CD4-positive, alpha-beta T cell (primary cell): ENCODE measurements around the gene SUGT1. TPM values are rescaled to one million over a fixed set of nuclear protein-coding genes. Genes with fewer than 3 reads are reported as not detected.

ENCODE experiments used
- ATAC-seq: fragments of 200-7000 bp; cut with Tn5 transposase; one replicate; pipeline ENCODE4 v1.10.0; 2022; ENCODE audit warnings: mild to moderate bottlenecking; ENCODE audit not compliant: poor library complexity
- CTCF ChIA-PET: fragments of 350-600 bp; sonication (Branson Sonifier 250); formaldehyde crosslinking; loops from one replicate; lab custom pipeline; 2021; ENCODE audit warnings: antibody characterized with exemption, inconsistent platforms; lab: Charles Lee
- POLR2A ChIA-PET: fragments of 350-600 bp; sonication (Branson Sonifier 250); formaldehyde crosslinking; loops from one replicate; lab custom pipeline; 2021; ENCODE audit warnings: antibody characterized with exemption, inconsistent platforms; lab: Charles Lee
- DNase-seq, 14 experiments: peaks; one replicate each; pipeline ENCODE4 v3.0.0-alpha.2; 2013 to 2020; ENCODE audit warnings: mixed read lengths in 2 of 14
- H3K27ac ChIP-seq, 2 donors: one replicate each; pipeline versions ENCODE4 v1.5.1 to v1.7.0; 2013; ENCODE audit warnings: low read length in 2 of 2, low read depth in 1 of 2, mild to moderate bottlenecking in 1 of 2
- H3K27me3 ChIP-seq, 2 experiments: 1 replicate in 1 of 2; 2 replicates in 1 of 2; pipeline versions ENCODE4 v1.6.1 to v1.7.0; 2013; ENCODE audit warnings: low read length in 2 of 2, control low read depth in 1 of 2, mild to moderate bottlenecking in 1 of 2, moderate library complexity in 1 of 2; ENCODE audit not compliant: insufficient read depth in 2 of 2, control insufficient read depth in 1 of 2
- H3K36me3 ChIP-seq: one replicate; pipeline ENCODE4 v1.6.1; 2013; ENCODE audit warnings: low read length, control low read depth; ENCODE audit not compliant: insufficient read depth
- H3K4me1 ChIP-seq: one replicate; pipeline ENCODE4 v1.6.1; 2013; ENCODE audit warnings: low read length, control low read depth; ENCODE audit not compliant: insufficient read depth
- H3K4me3 ChIP-seq: one replicate; pipeline ENCODE4 v1.5.1; 2013; ENCODE audit warnings: mild to moderate bottlenecking, low read length, moderate library complexity
- H3K9me3 ChIP-seq, 2 experiments: 1 replicate in 1 of 2; 2 replicates in 1 of 2; pipeline versions ENCODE4 v1.6.1 to v1.7.0; 2013; ENCODE audit warnings: low read length in 2 of 2, mild to moderate bottlenecking in 2 of 2, control low read depth in 1 of 2, moderate library complexity in 1 of 2; ENCODE audit not compliant: control insufficient read depth in 1 of 2, insufficient read depth in 1 of 2
- H3K27ac Mint-ChIP-seq: one replicate; pipeline ENCODE4 v1.8.0; 2020; ENCODE audit warnings: mixed read lengths
- H3K27me3 Mint-ChIP-seq: one replicate; pipeline ENCODE4 v1.8.0; 2021; ENCODE audit warnings: mixed read lengths
- H3K36me3 Mint-ChIP-seq: one replicate; pipeline ENCODE4 v1.8.0; 2021; ENCODE audit warnings: low read depth, mixed read lengths
- H3K4me1 Mint-ChIP-seq: one replicate; pipeline ENCODE4 v1.8.0; 2021; ENCODE audit warnings: low read depth, mixed read lengths
- H3K4me3 Mint-ChIP-seq: one replicate; pipeline ENCODE4 v1.8.0; 2020; ENCODE audit warnings: mild to moderate bottlenecking, mixed read lengths
- H3K9me3 Mint-ChIP-seq: one replicate; pipeline ENCODE4 v1.8.0; 2020; ENCODE audit warnings: mixed read lengths
- intact Hi-C, 2 experiments: fragments of 100-400 bp; cut with DNase I in 1 of 2; cut with micrococcal nuclease in 1 of 2; formaldehyde crosslinking; loops; one replicate each; pipeline versions ENCODE4 v1.15.1 to v1.9.0; 2023 to 2025; cut with DNase I, micrococcal nuclease
- total RNA-seq, 174 experiments: library from RNA in 2 of 174; stranded (reverse) in 2 of 174; gene quantifications; one replicate each; pipeline ENCODE4 v1.2.3 and lab custom pipeline; 2021 to 2026
- TF ChIP-seq, protein P1 (sequence below): fragments of 200-600 bp; IDR thresholded peaks from one replicate; pipeline ENCODE4 v1.8.0; 2022; ENCODE audit warnings: antibody characterized with exemption, mild to moderate bottlenecking

The SUGT1 gene
- total RNA-seq, 2 experiments from 2014 or later = 18.5 to 20.1 TPM

DNA sequence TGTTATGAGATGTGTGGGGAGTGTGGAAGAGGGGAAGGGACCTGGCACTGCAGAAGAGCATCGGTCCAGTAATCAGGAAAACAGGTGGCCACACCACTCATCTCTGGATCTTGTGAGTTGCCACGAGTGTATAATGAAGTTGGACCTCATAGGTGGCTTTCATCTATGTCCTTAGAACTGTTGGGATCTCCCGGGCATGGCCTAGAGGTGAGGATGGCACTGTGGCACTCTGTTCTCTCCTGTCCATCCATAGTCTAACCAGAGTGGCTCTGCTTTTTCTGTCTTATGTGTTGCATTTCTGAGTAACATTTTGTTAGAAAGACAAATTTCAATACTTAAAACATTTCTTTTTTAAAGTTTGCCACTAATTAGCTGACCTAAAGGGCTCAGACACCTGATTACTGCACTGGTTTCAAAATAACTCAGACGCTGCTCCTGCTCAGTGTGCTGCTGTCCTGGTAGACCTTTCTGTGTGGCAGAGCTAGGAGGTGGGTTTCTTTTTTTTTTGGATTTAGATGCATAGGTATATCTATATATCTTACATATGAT lies 81.5 kb downstream of the SUGT1 start:
- no peak overlapping the region for H3K27ac Mint-ChIP-seq
- H3K4me1 Mint-ChIP-seq = no peaks in the 10 kb centered on the region
- Histone ChIP-seq H3K36me3 (no peaks in the 10 kb centered on the region), H3K27ac (no peak overlapping the region), H3K27me3 (peaks cover 7 to 23% of the 10 kb centered on the region in 2 experiments), H3K4me3 (no peak overlapping the region), H3K9me3 (peaks cover 0 to 1% of the 10 kb centered on the region in 2 experiments), H3K4me1 (peaks cover 3% of the 10 kb centered on the region)
- ChIA-PET POLR2A (no interaction called here), CTCF (interaction anchor here (1.7 kb wide), 1 partner anchor 9 kb away, joined by 4 read pairs; no protein-coding TSS in a partner anchor)
- no peak overlapping the region for H3K4me3 Mint-ChIP-seq
- DNase-seq = no peak
- intact Hi-C loops = no loop called here
- no peak for ATAC-seq
- no peaks in the 10 kb centered on the region for H3K36me3 Mint-ChIP-seq
- TF ChIP-seq, protein P1, sequence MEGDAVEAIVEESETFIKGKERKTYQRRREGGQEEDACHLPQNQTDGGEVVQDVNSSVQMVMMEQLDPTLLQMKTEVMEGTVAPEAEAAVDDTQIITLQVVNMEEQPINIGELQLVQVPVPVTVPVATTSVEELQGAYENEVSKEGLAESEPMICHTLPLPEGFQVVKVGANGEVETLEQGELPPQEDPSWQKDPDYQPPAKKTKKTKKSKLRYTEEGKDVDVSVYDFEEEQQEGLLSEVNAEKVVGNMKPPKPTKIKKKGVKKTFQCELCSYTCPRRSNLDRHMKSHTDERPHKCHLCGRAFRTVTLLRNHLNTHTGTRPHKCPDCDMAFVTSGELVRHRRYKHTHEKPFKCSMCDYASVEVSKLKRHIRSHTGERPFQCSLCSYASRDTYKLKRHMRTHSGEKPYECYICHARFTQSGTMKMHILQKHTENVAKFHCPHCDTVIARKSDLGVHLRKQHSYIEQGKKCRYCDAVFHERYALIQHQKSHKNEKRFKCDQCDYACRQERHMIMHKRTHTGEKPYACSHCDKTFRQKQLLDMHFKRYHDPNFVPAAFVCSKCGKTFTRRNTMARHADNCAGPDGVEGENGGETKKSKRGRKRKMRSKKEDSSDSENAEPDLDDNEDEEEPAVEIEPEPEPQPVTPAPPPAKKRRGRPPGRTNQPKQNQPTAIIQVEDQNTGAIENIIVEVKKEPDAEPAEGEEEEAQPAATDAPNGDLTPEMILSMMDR = no peak
- no peaks in the 10 kb centered on the region for H3K9me3 Mint-ChIP-seq
- peaks cover 40% of the 10 kb centered on the region for H3K27me3 Mint-ChIP-seq

- Histone ChIP-seq H3K36me3 (no peaks in the 10 kb centered on the region), H3K4me1 (peaks cover 7% of the 10 kb centered on the region), H3K27ac (no peak overlapping the region), H3K4me3 (no peak overlapping the region), H3K9me3 (peaks cover 0 to 9% of the 10 kb centered on the region in 2 experiments), H3K27me3 (peaks cover 26 to 45% of the 10 kb centered on the region in 2 experiments)
- DNase-seq (no peak), ATAC-seq (no peak)
- Mint-ChIP-seq H3K9me3 (no peaks in the 10 kb centered on the region), H3K27ac (no peak overlapping the region), H3K36me3 (no peaks in the 10 kb centered on the region), H3K27me3 (peaks cover 55% of the 10 kb centered on the region), H3K4me3 (no peak overlapping the region), H3K4me1 (no peaks in the 10 kb centered on the region)
- intact Hi-C loops = no loop called here
- TF ChIP-seq, protein P1 = no peak
- POLR2A ChIA-PET = no interaction called here
- CTCF ChIA-PET = no interaction called here
Measured at GRCh38 chr13:52736891-52737290, 84.3 kb downstream of the SUGT1 start.

- ChIA-PET POLR2A (no interaction called here), CTCF (no interaction called here)
- Mint-ChIP-seq H3K27ac (no peak overlapping the region), H3K4me1 (no peaks in the 10 kb centered on the region), H3K4me3 (no peak overlapping the region), H3K9me3 (peaks cover under 1% of the 10 kb centered on the region), H3K27me3 (peaks cover 59% of the 10 kb centered on the region), H3K36me3 (no peaks in the 10 kb centered on the region)
- DNase-seq (no peak), ATAC-seq (no peak)
- TF ChIP-seq, protein P1 = no peak
- Histone ChIP-seq H3K27me3 (peaks cover 26 to 45% of the 10 kb centered on the region in 2 experiments), H3K4me1 (peaks cover 7% of the 10 kb centered on the region), H3K27ac (no peak overlapping the region), H3K9me3 (peaks cover 0 to 9% of the 10 kb centered on the region in 2 experiments), H3K36me3 (no peaks in the 10 kb centered on the region), H3K4me3 (no peak overlapping the region)
- intact Hi-C loops = no loop called here
Measured at GRCh38 chr13:52737451-52737850, 84.8 kb downstream of the SUGT1 start.
